OCI-LY7 (cell line): Measurements from ENCODE around the gene AK9.

ENCODE experiments used
- EZH2phosphoT487 ChIP-seq: fragments of 200-600 bp; sonication (generic); IDR thresholded peaks from 2 replicates; pipeline ENCODE4 v1.6.1; 2018; ENCODE audit warnings: low read depth, borderline replicate concordance, mild to moderate bottlenecking, mixed run types, antibody characterized with exemption, low read length, moderate library complexity, mixed read lengths
- TF ChIP-seq, protein P1 (sequence below): fragments of 200-600 bp; sonication (generic); conservative IDR thresholded peaks from 2 replicates; pipeline ENCODE4 v1.5.1; 2014; ENCODE audit warnings: mild to moderate bottlenecking, antibody characterized with exemption, low read length, moderate library complexity, mixed read lengths

DNA sequence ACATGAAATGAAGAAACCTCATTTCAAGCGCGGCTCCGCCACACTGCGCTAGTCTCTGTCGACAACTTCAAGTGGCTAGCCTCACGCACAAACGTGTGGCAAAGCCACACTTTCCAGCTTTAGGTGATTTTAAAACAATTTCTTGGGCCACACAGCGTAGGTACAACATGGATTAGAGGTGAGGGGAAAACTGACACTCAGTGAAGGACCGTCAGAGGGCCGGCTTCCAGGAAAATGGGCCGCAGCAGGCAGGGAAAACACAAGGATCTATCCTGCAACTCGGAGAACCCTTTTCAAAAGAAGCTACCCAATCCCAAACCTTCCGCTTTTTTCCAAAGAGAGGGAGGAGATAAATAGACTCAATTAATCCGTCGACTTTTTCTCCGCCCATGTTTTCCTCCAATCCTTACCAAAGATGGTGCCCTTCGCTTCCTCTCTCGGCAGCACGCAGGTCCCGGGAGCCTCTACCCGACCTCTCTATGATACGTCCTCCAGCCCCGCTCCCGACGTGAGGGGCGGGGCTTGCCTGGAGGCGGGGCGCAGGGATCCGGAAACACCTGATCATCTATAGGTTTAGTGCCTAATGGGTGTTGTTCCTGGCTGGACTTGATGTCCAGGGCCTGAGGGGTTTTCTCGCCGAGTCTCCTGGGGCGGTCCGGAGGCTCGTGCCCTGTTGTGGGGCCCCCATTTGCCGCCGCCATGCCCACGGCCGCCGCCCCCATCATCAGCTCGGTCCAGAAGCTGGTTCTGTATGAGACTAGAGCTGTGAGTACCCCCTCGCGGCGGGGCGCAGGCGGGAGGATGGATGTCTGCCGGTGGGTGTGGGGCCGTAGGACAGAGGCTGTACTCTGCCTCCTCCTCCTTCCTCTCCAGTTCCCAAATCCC lies at the start of gene AK9, which contains the start of gene FIG4:
- TF ChIP-seq, protein P1, sequence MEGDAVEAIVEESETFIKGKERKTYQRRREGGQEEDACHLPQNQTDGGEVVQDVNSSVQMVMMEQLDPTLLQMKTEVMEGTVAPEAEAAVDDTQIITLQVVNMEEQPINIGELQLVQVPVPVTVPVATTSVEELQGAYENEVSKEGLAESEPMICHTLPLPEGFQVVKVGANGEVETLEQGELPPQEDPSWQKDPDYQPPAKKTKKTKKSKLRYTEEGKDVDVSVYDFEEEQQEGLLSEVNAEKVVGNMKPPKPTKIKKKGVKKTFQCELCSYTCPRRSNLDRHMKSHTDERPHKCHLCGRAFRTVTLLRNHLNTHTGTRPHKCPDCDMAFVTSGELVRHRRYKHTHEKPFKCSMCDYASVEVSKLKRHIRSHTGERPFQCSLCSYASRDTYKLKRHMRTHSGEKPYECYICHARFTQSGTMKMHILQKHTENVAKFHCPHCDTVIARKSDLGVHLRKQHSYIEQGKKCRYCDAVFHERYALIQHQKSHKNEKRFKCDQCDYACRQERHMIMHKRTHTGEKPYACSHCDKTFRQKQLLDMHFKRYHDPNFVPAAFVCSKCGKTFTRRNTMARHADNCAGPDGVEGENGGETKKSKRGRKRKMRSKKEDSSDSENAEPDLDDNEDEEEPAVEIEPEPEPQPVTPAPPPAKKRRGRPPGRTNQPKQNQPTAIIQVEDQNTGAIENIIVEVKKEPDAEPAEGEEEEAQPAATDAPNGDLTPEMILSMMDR: peak; percentile 57
- TF ChIP-seq EZH2phosphoT487: no peak
